HG02759 (cell line): ENCODE results near the gene FIGN.

Experiments used
- ATAC-seq: cut with Tn5 transposase; IDR thresholded peaks from one replicate; pipeline ENCODE4 v1.9.1; 2021; ENCODE audit warnings: mild to moderate bottlenecking, moderate library complexity; ENCODE audit not compliant: unreplicated experiment

Gene FIGN

DNA sequence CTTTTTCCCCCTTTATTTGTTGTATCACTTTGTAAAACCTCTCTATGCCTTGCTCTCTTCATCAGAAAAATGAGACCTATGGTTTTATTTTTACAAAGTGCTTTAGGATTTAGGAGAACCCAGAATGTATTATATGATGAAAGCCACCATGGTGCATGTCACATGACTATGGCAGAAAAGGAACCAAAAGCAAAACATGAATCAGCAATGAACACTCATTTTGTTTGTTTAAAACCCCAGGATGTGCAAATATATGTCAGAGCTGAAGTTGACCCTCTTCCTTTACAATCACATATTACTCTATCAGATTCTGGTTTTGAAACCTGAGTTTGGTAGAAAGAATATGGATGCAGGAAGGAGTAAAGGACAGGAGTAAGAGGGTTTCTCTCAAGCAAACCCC lies 70.0 kb downstream of the FIGN start:
- ATAC-seq, result no peak

GRCh38 chr2:163665051-163665450 lies 70.8 kb downstream of the FIGN start:
- ATAC-seq, result no peak

GRCh38 chr2:163664610-163665009 lies 71.2 kb downstream of the FIGN start:
- no peak for ATAC-seq

- no peak for ATAC-seq
Observed at GRCh38 chr2:163662141-163662780, 73.5 kb downstream of the FIGN start.

DNA sequence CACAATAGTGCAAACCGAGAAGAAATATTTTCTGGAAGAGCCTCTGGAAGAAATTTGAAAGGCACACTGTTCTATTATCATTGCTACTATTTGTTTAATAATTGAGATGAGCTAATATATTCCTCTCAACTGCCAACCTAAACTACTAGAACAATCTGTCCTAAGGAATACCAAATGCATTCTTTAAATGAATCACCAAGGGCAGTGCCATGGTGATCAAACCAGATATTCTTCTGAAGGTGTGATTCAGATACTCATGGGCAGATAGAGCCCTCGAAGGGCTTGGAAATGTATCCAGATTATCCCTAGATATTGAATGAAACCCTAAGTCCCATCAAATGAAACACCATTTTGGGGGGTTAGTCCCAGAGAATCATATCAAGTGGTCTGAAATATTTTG lies 76.6 kb downstream of the FIGN start:
- no peak for ATAC-seq

DNA sequence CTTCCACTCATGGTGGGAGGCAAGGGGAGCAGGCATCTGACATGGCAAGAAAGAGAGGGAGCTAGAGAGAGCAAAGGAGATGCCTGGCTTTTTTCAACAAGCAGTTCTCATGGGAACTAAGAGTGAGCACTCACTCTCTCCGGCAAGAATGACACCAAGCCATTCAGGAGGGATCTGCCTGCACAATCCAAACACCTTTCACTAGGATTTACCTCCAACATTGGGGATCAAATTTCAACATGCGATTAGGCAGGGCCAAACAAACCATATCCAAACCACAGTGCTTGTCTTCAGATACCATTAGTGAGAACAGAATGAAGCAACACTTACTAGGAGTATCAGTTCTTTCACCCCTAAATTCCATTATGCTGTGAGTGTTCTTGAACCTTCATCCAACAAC lies 77.3 kb downstream of the FIGN start:
- ATAC-seq, result no peak

GRCh38 chr2:163657281-163657656 lies 78.5 kb downstream of the FIGN start:
- no peak for ATAC-seq

- no peak for ATAC-seq
Observed at GRCh38 chr2:163656622-163657280, 79.1 kb downstream of the FIGN start.

DNA sequence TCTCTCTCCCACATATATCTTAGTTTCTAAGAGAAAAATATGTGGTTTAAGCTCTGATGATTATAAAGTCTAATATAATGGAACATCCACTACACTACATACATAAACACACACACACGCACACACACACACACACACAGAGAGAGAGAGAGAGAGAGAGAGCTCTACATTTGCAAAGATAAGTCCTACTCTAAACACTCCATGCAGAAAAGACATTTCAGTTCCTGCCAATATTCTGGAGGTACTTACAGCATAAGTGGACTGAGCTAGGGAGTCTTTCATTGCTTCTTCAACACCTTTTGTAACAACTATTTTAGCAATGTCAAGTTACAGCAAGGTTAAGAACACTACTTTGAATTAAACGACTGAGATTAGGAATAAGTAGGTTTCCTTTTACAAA lies 80.1 kb downstream of the FIGN start:
- ATAC-seq, result no peak

DNA sequence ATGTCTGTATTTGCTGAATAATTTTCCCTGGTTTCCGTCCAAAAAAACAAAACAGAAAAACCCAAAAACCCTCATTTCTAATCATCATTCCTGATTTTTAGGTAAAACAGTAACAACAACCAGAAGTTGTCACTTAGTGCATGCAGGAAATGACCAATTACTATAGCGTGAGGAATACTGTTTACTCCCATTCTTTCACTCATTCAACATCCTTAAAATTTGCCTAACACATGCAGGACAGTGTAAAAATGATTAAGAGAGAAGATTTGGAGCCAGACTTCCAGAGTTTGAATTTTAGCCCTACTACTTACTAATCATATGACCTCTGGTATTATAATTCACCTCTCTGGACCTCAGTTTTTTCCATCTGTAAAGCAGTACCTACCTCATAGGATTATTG lies 83.1 kb downstream of the FIGN start:
- ATAC-seq, result no peak

DNA sequence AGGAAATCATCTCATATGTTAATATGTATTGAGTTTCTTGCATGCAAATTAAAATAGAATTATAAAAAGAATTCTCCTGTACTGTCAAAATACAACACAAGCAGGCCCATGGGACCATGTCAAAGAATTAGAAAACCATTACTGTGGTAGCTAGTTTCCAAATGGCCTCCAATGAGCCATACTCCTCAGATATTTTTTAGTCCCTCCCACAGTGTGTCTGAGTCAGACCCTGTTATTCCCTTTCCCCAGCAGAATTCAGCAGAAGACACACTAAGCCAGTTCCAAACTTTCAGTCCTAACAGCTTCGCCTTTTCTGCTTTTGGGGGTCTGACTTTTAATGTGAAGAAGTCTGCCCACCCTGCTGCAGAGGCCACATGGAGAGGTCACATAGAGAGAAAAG lies 86.7 kb downstream of the FIGN start:
- no peak for ATAC-seq

- ATAC-seq, result no peak
Observed at GRCh38 chr2:163647300-163647699, 88.5 kb downstream of the FIGN start.

DNA sequence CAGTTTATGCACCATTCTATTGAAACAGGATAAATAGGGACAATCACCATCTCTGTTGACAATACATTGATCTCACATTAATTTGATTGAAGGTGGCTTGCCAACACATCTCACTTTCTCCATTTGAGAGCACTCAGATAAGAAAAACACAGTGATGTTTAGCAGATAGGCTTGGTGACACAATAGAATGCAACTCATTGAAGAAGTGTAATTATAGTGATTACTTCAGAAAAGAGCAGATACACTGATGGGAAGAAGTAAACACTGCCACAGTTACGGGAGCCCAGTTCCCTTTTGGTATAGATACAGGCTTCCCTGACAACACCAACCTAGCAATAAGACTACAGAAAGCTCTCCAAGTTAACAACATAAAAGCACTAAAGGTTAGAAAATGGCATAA lies 89.1 kb downstream of the FIGN start:
- no peak for ATAC-seq

DNA sequence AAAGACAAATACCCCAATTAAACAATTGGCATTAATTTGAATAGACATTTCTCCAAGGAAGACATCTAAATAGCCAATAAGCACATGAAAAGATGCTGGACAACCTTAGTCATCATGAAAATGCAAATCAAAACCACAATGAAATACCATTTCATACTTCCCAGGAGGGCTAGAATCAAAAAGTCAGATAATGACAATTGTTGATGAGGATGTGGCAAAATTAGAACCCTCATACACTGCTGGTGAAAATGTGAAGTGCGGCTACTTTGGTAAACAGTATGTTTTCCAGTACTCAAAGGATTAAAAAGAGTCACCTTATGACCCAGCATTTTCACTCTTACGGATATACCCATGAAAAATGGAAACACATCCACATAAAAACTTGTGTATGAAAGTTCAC lies 91.6 kb downstream of the FIGN start:
- no peak for ATAC-seq

DNA sequence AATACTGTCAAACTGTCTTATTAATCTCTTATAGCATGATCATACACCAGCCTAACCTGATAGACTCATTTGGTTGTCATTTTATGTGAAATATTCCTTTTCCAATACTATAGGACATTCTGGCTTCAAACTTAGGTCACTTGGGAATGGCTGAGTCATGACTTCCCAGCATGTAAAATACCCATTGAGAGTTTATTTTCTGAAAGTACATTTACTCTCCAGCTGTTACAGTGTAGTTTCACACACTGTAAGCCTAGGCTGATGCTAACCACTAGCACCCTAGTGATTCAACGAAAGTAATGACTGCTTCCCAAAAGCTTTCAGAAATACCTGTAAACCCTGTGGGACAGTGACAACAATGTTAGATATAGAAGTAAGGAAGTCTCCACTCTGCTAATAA lies 93.8 kb downstream of the FIGN start:
- ATAC-seq, result no peak

- ATAC-seq, result no peak
Observed at GRCh38 chr2:163640542-163641193, 95.1 kb downstream of the FIGN start.

GRCh38 chr2:163637871-163638270 lies 97.9 kb downstream of the FIGN start:
- no peak for ATAC-seq

GRCh38 chr2:163633291-163633690 lies 102.5 kb downstream of the FIGN start:
- ATAC-seq, result no peak

- no peak for ATAC-seq
Observed at GRCh38 chr2:163630836-163631235, 105.0 kb downstream of the FIGN start.

DNA sequence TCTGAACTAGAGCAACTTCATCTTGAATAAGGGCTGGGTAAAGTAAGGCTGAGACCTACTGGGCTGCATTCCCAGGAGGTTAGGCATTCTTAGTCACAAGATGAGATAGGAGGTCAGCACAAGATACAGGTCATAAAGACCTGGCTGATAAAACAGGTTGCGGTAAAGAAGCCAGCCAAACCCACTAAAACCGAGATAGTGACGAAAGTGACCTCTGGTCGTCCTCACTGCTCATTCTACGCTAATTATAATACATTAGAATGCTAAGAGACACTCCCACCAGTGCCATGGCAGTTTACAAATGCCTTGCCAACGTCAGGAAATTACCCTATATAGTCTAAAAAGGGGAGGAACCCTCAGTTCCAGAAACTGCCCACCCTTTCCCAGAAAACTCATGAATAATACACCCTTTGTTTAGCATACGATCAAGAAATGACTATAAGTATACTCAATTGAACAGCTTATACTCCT lies 109.1 kb downstream of the FIGN start:
- ATAC-seq, result no peak

DNA sequence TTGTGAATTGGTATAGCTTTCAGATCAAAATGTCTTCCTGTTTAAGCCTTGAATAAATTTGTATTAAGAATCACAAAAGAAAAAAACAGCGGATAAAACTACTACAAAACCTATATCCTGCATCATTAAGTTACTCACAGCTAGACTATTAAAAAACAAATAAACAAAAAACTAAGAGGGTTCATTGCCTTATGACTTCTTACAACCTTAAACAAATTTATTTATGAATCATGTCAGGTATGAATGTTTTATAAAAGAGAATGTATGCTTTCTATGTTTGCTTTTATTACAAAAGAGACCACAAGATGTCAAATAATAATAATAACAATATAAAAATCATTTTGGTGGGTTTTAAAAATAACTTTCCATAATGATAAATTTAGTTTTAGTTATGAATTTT lies 109.6 kb downstream of the FIGN start:
- no peak for ATAC-seq

DNA sequence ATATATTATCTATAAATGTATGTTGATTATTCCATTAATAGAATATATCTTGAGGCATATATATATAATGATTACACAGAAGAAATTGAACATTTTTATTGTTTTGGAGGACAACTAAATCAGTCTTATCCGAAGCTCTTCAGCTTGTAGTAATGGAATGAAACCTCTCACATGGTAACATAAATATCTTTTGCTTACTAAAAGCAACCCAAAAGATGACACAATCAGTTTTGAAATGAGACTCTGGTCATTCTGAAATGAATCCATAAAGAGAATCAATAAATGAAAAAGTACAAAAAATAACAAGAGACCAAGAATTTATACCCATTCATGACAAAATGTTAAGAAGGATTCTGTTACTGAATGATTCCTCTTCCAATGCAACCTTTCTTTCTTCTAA lies 110.2 kb downstream of the FIGN start:
- no peak for ATAC-seq
